Sigmoid colon (tissue), 7 donors: ENCODE data around the gene LRRC63. TPM values are rescaled to one million over a fixed set of nuclear protein-coding genes. Genes with fewer than 3 reads are reported as not detected.

Experiments
- DNase-seq: peaks from one replicate; pipeline ENCODE4 v3.0.0-alpha.2; 2019
- H3K27ac ChIP-seq, 4 donors: fragments of 200-600 bp; sonication (generic); one replicate each; pipeline ENCODE4 v1.5.1; 2016 to 2019; ENCODE audit warnings: mild to moderate bottlenecking in 1 of 4
- H3K27me3 ChIP-seq, 3 donors: fragments of 200-600 bp; sonication (generic); one replicate each; pipeline ENCODE4 v1.5.1; 2019; ENCODE audit warnings: mild to moderate bottlenecking in 1 of 3
- H3K36me3 ChIP-seq, 4 donors: fragments of 200-600 bp; sonication (generic); one replicate each; pipeline ENCODE4 v1.5.1; 2016 to 2019
- H3K4me1 ChIP-seq, 4 donors: fragments of 200-600 bp; sonication (generic); one replicate each; pipeline ENCODE4 v1.5.1; 2017 to 2019
- H3K4me3 ChIP-seq, 4 donors: fragments of 200-600 bp; sonication (generic); one replicate each; pipeline ENCODE4 v1.5.1; 2017 to 2019; ENCODE audit warnings: mild to moderate bottlenecking in 2 of 4, moderate library complexity in 1 of 4
- H3K9me3 ChIP-seq, 4 donors: fragments of 200-600 bp in 3 of 4; sonication (generic) in 3 of 4; one replicate each; pipeline versions ENCODE4 v1.5.1 to v1.6.1; 2013 to 2019
- CTCF ChIP-seq, 4 experiments: fragments of 450-650 bp in 3 of 4; fragments of 200-600 bp in 1 of 4; IDR thresholded peaks; one replicate each; pipeline ENCODE4 v1.5.1; 2016 to 2019; ENCODE audit warnings: antibody characterized with exemption in 4 of 4, mild to moderate bottlenecking in 3 of 4, moderate library complexity in 2 of 4
- EP300 ChIP-seq, 4 donors: sonication (generic); formaldehyde crosslinking; IDR thresholded peaks; one replicate each; pipeline ENCODE4 v1.6.1; 2017; ENCODE audit warnings: antibody characterized with exemption in 4 of 4
- POLR2A ChIP-seq, 2 donors: fragments of 450-650 bp; IDR thresholded peaks; one replicate each; pipeline ENCODE4 v1.6.1; 2016; ENCODE audit warnings: antibody characterized with exemption in 2 of 2, mild to moderate bottlenecking in 2 of 2, moderate library complexity in 2 of 2
- POLR2AphosphoS5 ChIP-seq, 4 donors: sonication (generic); formaldehyde crosslinking; IDR thresholded peaks; one replicate each; pipeline ENCODE4 v1.6.1; 2017; ENCODE audit warnings: antibody characterized with exemption in 4 of 4
- WGBS, 2 donors: extraction: QIAGEN DNeasy Blood & Tissue Kit; methylation state at CpG; one replicate each; pipeline ENCODE4 v1.1.7; 2013; 5-methylcytosine and 5-hydroxymethylcytosine counted together
- intact Hi-C: fragments of 100-400 bp; cut with DNase I; formaldehyde crosslinking; loops from one replicate; pipeline ENCODE4 v1.15.1; 2023
- polyA plus RNA-seq, 3 donors: library from polyadenylated mRNA; stranded (reverse); fragments of 200-250 nt; gene quantifications; one replicate each; pipeline ENCODE4 v1.2.3, GENCODE V29; 2013
- total RNA-seq, 4 donors: library from RNA; depleted of rRNA; stranded (reverse); fragments of >200 nt; gene quantifications; one replicate each; pipeline ENCODE4 v1.1.0, GENCODE V29; 2016
- donor health status: healthy with polysubstance abuse.
- donor health status: Bipolar disorder and iron deficiency.
- donor health status: healthy.

LRRC63 gene
- total and polyA plus RNA-seq, 7 donors = not detected

DNA sequence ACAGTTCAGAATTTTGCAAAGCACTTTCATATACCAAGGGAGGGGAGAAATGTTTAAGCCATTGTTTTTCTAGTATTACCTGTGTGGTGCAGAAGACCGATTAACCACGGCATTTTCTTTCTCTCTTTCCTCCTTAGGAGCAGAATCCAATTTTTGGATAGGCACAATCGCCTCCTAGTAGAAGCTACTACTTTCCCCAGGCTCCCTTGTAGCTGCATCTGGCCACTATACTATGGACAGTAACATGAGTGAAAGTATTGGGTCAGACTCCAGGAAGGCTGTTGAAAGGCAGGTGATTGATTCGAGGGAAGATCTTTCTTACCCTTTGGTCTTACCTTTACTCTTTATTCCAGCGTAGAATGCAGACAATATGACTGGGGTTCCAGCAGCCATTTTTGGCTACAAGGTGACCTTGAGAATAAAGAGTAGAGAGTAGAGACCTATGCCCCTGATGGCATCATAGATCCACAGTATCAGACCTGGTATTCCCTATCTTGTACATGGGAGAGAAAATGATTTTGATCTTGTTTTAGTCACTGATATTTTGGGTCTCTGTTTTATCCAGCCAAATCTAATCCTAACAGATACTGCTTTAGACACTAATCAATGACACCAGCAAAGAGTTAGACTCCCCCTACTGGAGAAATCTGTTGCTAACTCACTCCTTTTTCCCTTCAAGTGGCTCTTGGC, 77.0 kb downstream of the LRRC63 start:
- H3K27me3 ChIP-seq = no peaks in the 10 kb centered on the region
- WGBS, 2 donors = 88 to 91% methylated on average over 5 of the region's 5 CpGs
- intact Hi-C loops = no loop called here
- no peaks in the 10 kb centered on the region for H3K36me3 ChIP-seq
- H3K4me1 ChIP-seq = no peaks in the 10 kb centered on the region
- no peak for TF ChIP-seq CTCF (IDR thresholded peaks at IDR 0.05)
- TF ChIP-seq EP300 (IDR thresholded peaks at IDR 0.05) = no peak
- TF ChIP-seq POLR2AphosphoS5 (IDR thresholded peaks at IDR 0.05) = no peak
- no peak for TF ChIP-seq POLR2A (IDR thresholded peaks at IDR 0.05)
- no peak overlapping the region for H3K27ac ChIP-seq
- no peak overlapping the region for H3K4me3 ChIP-seq
- H3K9me3 ChIP-seq = no peaks in the 10 kb centered on the region
- DNase-seq = no peak

DNA sequence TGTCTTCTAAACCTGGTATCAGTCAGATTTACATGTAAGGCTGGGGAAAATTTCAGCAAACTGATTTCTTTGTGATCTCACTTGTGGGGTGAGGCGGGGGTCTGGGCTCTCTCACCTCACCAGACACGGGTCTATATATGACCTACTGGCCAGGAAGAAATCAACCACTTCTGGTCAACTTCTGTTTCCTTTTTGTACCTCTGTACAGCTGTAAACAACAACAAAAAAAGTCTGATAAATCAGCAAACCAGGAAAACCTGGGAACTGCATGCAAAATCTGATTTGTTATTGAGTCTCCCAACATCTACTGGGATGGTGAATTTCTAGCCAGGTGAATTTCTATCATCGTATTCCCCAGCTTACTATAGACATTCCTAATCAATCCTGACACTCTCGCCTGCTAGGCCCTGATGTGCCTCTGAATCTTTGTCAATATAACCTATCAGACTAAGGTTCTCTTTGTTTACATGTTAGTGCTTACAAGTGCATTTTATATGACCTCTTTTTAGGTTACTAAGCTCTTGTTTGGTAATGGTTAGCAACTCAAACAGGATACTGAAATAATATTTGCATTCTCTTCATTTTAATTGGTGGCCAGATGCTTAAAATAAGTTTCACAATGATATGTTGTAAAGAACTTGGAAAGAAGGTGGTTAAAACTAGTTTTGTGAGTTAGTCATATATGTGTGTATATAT, 77.7 kb downstream of the LRRC63 start:
- 61 to 71% methylated on average over 4 of the region's 4 CpGs for WGBS, 2 donors
- intact Hi-C loops = no loop called here

DNA sequence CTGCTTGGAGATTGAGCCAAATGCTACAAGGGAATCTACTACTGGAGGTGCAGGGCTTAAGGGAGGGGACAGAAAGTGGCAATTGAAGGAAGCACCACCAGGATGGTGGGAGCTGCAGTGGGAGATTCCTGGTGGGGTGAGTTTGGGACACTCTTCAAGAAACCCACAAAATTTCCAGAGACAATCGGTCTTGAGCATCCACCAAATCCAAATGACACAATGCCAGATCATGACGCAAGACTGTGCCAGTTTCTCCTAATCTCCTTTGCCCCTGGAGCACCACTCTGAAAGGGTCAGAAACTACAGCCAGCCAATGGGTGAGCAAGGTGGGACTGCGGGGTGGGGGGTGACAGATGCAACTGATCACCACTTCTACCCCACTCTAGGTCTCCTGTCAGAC, 78.7 kb downstream of the LRRC63 start:
- TF ChIP-seq EP300 (IDR thresholded peaks at IDR 0.05) = no peak
- intact Hi-C loops = no loop called here
- no peak for DNase-seq
- Histone ChIP-seq H3K4me1 (no peaks in the 10 kb centered on the region), H3K36me3 (no peaks in the 10 kb centered on the region), H3K27ac (no peak overlapping the region), H3K4me3 (no peak overlapping the region), H3K9me3 (no peaks in the 10 kb centered on the region), H3K27me3 (no peaks in the 10 kb centered on the region)
- WGBS, 2 donors = 92 to 93% methylated on average over 3 of the region's 3 CpGs

More for the DNA sequence above, 77.7 kb downstream of the LRRC63 start:
- H3K36me3 ChIP-seq = no peaks in the 10 kb centered on the region
- no peaks in the 10 kb centered on the region for H3K4me1 ChIP-seq
- TF ChIP-seq CTCF (IDR thresholded peaks at IDR 0.05) (no peak), POLR2A (IDR thresholded peaks at IDR 0.05) (no peak), POLR2AphosphoS5 (IDR thresholded peaks at IDR 0.05) (no peak), EP300 (IDR thresholded peaks at IDR 0.05) (no peak)
- DNase-seq = no peak
- H3K4me3 ChIP-seq = no peak overlapping the region
- H3K27ac ChIP-seq = no peak overlapping the region
- H3K9me3 ChIP-seq = no peaks in the 10 kb centered on the region
- no peaks in the 10 kb centered on the region for H3K27me3 ChIP-seq

- Histone ChIP-seq H3K4me1 (peaks cover 0 to 7% (median 0%) of the 10 kb centered on the region in 4 donors), H3K4me3 (no peak overlapping the region), H3K27me3 (no peaks in the 10 kb centered on the region), H3K36me3 (no peaks in the 10 kb centered on the region), H3K9me3 (no peaks in the 10 kb centered on the region), H3K27ac (no peak overlapping the region)
- TF ChIP-seq POLR2A (IDR thresholded peaks at IDR 0.05) (no peak), CTCF (IDR thresholded peaks at IDR 0.05) (no peak), EP300 (IDR thresholded peaks at IDR 0.05) (no peak), POLR2AphosphoS5 (IDR thresholded peaks at IDR 0.05) (no peak)
- intact Hi-C loops = no loop called here
- no peak for DNase-seq
- 68 to 76% methylated on average over 3 of the region's 3 CpGs for WGBS, 2 donors
Observed at GRCh38 chr13:46293436-46293835, 81.7 kb downstream of the LRRC63 start.

DNA sequence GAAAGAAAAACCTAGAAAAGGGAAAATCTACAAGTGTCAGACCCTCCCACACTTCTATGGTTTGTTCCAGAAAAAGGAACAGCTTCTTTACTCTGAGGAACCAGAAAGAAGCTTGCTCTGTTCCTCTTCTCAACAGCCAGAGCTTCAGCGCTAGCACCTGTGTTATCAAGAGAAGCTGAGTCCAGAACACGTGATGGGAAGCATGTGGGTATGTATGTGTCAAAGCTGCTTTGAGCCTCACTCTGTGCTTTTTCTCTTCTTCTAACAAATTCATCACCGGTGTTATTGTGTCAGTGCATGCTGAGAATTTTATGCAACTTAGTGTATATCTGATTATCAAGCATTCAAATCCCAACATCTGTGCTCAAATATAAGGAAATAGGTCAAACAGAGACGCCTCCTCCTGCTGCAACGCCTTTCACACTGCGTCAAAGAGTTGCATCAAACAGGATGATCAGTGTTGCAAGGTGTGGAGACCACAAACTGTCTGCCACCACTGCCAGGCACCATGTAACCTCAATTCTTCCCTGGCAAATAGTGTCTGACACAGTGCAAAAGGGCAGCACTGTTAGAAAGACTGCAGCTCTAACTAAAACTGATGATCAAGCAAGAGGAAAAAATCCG, 83.9 kb downstream of the LRRC63 start:
- H3K36me3 ChIP-seq = no peaks in the 10 kb centered on the region
- DNase-seq = no peak
- intact Hi-C loops = no loop called here
- peaks cover 0 to 7% (median 0%) of the 10 kb centered on the region in 4 donors for H3K4me1 ChIP-seq
- no peaks in the 10 kb centered on the region for H3K9me3 ChIP-seq
- TF ChIP-seq POLR2A (IDR thresholded peaks at IDR 0.05) = no peak
- no peak for TF ChIP-seq CTCF (IDR thresholded peaks at IDR 0.05)
- TF ChIP-seq EP300 (IDR thresholded peaks at IDR 0.05) = no peak
- TF ChIP-seq POLR2AphosphoS5 (IDR thresholded peaks at IDR 0.05) = no peak
- H3K27ac ChIP-seq = peak overlapping the region in 3 of 4 donors; percentile 6 to 17 (median 15)
- no peaks in the 10 kb centered on the region for H3K27me3 ChIP-seq
- no peak overlapping the region for H3K4me3 ChIP-seq
- WGBS, 2 donors = 38 to 71% methylated on average over 7 of the region's 7 CpGs
